ENCODE data around the gene RPL23. TPM values are rescaled to one million over a fixed set of nuclear protein-coding genes. Genes with fewer than 3 reads are reported as not detected.

Gene RPL23
- total RNA-seq, 1 donor from 2014 or later: 1,087 TPM

GRCh38 chr17:38883592-38884526 is 30.3 kb upstream of the RPL23 start:
- Mint-ChIP-seq H3K4me1 (ENCODE audit: low read depth, unreplicated experiment) (peaks cover 78% of the 10 kb centered on the region), H3K27ac (ENCODE audit: unreplicated experiment) (peak overlapping the region; percentile 49), H3K9me3 (ENCODE audit: unreplicated experiment) (no peaks in the 10 kb centered on the region), H3K4me3 (ENCODE audit: unreplicated experiment) (peak overlapping the region; percentile 74), H3K36me3 (ENCODE audit: low read depth, unreplicated experiment) (peaks cover 17% of the 10 kb centered on the region), H3K27me3 (ENCODE audit: low read depth, unreplicated experiment) (no peaks in the 10 kb centered on the region)
- Histone ChIP-seq H3K4me3 (ENCODE audit: insufficient read depth, low read depth, low read length) (no peak overlapping the region), H3K36me3 (ENCODE audit: insufficient read depth, low read length) (peaks cover 27% of the 10 kb centered on the region), H3K27ac (ENCODE audit: low read depth, low read length) (no peak overlapping the region), H4K20me1 (ENCODE audit: insufficient read depth, low read length) (peaks cover 98% of the 10 kb centered on the region), H3K79me2 (ENCODE audit: insufficient read depth, low read length) (peaks cover 87% of the 10 kb centered on the region), H3K9ac (ENCODE audit: low read length) (peak overlapping the region; percentile 4), H2AFZ (ENCODE audit: low read depth, low read length) (no peak overlapping the region), H3K9me3 (ENCODE audit: insufficient read depth, low read depth, low read length) (no peaks in the 10 kb centered on the region), H3K4me1 (ENCODE audit: insufficient read depth, low read length) (peaks cover 63% of the 10 kb centered on the region), H3K27me3 (ENCODE audit: insufficient read depth, low read length) (no peaks in the 10 kb centered on the region), H3K4me2 (ENCODE audit: low read length) (peak overlapping the region; percentile 60)
- FAIRE-seq (no peak), DNase-seq (ENCODE audit: low read depth) (peak; percentile 47)
- no peak for TF ChIP-seq EZH2 (IDR thresholded peaks at IDR 0.05; ENCODE audit: insufficient read depth, low read length)
- TF ChIP-seq CTCF (IDR thresholded peaks at IDR 0.05; ENCODE audit: insufficient read depth, low read depth, low read length): no peak

- H3K27ac ChIP-seq (ENCODE audit: low read depth, low read length): no peak overlapping the region
- Mint-ChIP-seq H3K4me1 (ENCODE audit: low read depth, unreplicated experiment) (peaks cover 86% of the 10 kb centered on the region), H3K4me3 (ENCODE audit: unreplicated experiment) (peak overlapping the region; percentile 60), H3K9me3 (ENCODE audit: unreplicated experiment) (no peaks in the 10 kb centered on the region), H3K36me3 (ENCODE audit: low read depth, unreplicated experiment) (peaks cover 22% of the 10 kb centered on the region), H3K27me3 (ENCODE audit: low read depth, unreplicated experiment) (no peaks in the 10 kb centered on the region), H3K27ac (ENCODE audit: unreplicated experiment) (peak overlapping the region; percentile 75)
- peaks cover 70% of the 10 kb centered on the region for H3K4me1 ChIP-seq (ENCODE audit: insufficient read depth, low read length)
- H2AFZ ChIP-seq (ENCODE audit: low read depth, low read length): no peak overlapping the region
- FAIRE-seq (no peak), DNase-seq (ENCODE audit: low read depth) (no peak)
- H3K27me3 ChIP-seq (ENCODE audit: insufficient read depth, low read length): no peaks in the 10 kb centered on the region
- peaks cover 37% of the 10 kb centered on the region for H3K36me3 ChIP-seq (ENCODE audit: insufficient read depth, low read length)
- TF ChIP-seq EZH2 (IDR thresholded peaks at IDR 0.05; ENCODE audit: insufficient read depth, low read length) (no peak), CTCF (IDR thresholded peaks at IDR 0.05; ENCODE audit: insufficient read depth, low read depth, low read length) (no peak)
- H3K4me2 ChIP-seq (ENCODE audit: low read length): peak overlapping the region; percentile 60
- H4K20me1 ChIP-seq (ENCODE audit: insufficient read depth, low read length): peaks cover 98% of the 10 kb centered on the region
- H3K9ac ChIP-seq (ENCODE audit: low read length): no peak overlapping the region
- H3K9me3 ChIP-seq (ENCODE audit: insufficient read depth, low read depth, low read length): no peaks in the 10 kb centered on the region
- no peak overlapping the region for H3K4me3 ChIP-seq (ENCODE audit: insufficient read depth, low read depth, low read length)
- H3K79me2 ChIP-seq (ENCODE audit: insufficient read depth, low read length): peaks cover 87% of the 10 kb centered on the region
Observed at GRCh38 chr17:38882870-38883269, 29.3 kb upstream of the RPL23 start.
